ENCODE results near the gene LRRC23.

DNA sequence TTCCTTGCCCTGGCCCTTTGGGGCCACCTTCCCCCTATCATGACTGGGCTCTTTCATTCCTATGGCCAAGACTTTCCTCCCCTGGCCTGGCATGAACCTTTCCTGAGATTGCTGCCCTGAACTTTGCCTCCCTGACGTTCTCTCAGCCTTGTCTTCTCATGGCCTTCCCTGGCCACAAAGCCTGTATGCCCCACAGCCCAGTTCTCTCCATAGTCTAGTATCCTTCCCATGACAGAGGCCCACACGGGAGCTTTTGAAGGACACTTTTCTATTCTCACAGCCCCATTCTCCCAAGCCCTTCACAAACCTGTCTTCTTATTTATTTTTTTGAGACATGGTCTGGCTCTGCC lies 34.5 kb downstream of the LRRC23 start:
- TF ChIP-seq CTCF (IDR thresholded peaks at IDR 0.05) (no peak), EZH2phosphoT487 (IDR thresholded peaks at IDR 0.05) (no peak)

All from neural progenitor cell (in vitro differentiated cells).